Measurements from ENCODE around the gene FGGY.

- no peak for TF ChIP-seq CTCF (IDR thresholded peaks at IDR 0.05)
- TF ChIP-seq POLR2A (IDR thresholded peaks at IDR 0.05), result no peak
These were observed 417.3 kb downstream of the FGGY start for GRCh38 chr1:59714219-59714618.

All from body of pancreas (tissue), 4 donors.